Retinal pigment epithelial cell (primary cell): ENCODE results near the gene HLA-DMA.
A peak's percentile ranks its signal among the peaks of the same experiment; 100 is the strongest.

ENCODE experiments used
- DNase-seq: peaks from one replicate; pipeline ENCODE4 v3.0.0-alpha.2; 2010; ENCODE audit warnings: low read depth
- H3K4me3 ChIP-seq: 2 replicates; pipeline ENCODE4 v1.5.1; 2011; ENCODE audit warnings: mild to moderate bottlenecking, low read length, control low read depth, moderate library complexity
- CTCF ChIP-seq: conservative IDR thresholded peaks from 2 replicates; pipeline ENCODE4 v1.5.1; 2011; ENCODE audit warnings: low read depth, low read length, control low read depth, inconsistent platforms

Gene HLA-DMA

GRCh38 chr6:32974541-32975308, 21.8 kb upstream of the HLA-DMA start:
- TF ChIP-seq CTCF: no peak
- peak overlapping the region; percentile 85 for H3K4me3 ChIP-seq
- DNase-seq: no peak

- no peak for TF ChIP-seq CTCF
- H3K4me3 ChIP-seq: peak overlapping the region; percentile 85
- DNase-seq: peak; percentile 42
Measured at GRCh38 chr6:32974016-32974333, 21.1 kb upstream of the HLA-DMA start.

GRCh38 chr6:32973144-32974015, 20.5 kb upstream of the HLA-DMA start:
- H3K4me3 ChIP-seq: peak overlapping the region; percentile 85
- TF ChIP-seq CTCF: no peak
- DNase-seq: no peak

GRCh38 chr6:32972353-32973143, 19.7 kb upstream of the HLA-DMA start:
- no peak for DNase-seq
- TF ChIP-seq CTCF: no peak
- peak overlapping the region; percentile 85 for H3K4me3 ChIP-seq

GRCh38 chr6:32971581-32972352, 18.9 kb upstream of the HLA-DMA start:
- peak; percentile 99 for DNase-seq
- peak overlapping the region; percentile 94 for H3K4me3 ChIP-seq
- TF ChIP-seq CTCF: no peak

GRCh38 chr6:32971242-32971580, 18.3 kb upstream of the HLA-DMA start:
- no peak for DNase-seq
- no peak for TF ChIP-seq CTCF

More at GRCh38 chr6:32971242-32971580, 18.3 kb upstream of the HLA-DMA start:
- peak overlapping the region; percentile 94 for H3K4me3 ChIP-seq
